ENCODE measurements around the gene GNB3. TPM values are rescaled to one million over a fixed set of nuclear protein-coding genes. Genes with fewer than 3 reads are reported as not detected.
"Not testable (repeated sequence)": the region's sequence is repeated elsewhere in the genome, so short reads cannot be mapped to it uniquely, and the experiment has no call there.

The GNB3 gene
- total and polyA plus RNA-seq, 3 experiments from 2014 or later, result 0.48 to 0.78 TPM; not detected in 1

DNA sequence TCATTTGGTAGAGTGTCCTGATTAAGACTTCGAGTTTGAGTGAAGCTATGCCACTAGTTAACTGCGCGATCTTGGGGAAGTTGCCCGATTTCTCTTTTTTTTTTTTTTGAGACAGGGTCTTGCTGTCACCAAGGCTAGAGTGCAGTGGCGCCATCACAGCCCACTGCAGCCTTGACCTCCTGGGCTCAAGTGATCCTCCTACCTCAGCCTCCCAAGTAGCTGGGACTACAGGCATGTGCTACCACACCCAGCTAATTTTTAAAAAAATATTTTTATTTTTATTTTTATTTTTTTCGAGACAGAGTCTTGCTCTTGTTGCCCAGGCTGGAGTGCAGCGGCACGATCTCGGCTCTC is 33.3 kb downstream of the GNB3 start:
- peaks cover 17% of the 10 kb centered on the region for H3K36me3 ChIP-seq (ENCODE audit: insufficient read depth, low read length)
- not testable (repeated sequence) for DNase-seq; H3K27me3 ChIP-seq (ENCODE audit: insufficient read depth, low read length, poor library complexity, severe bottlenecking); H3K27me3 Mint-ChIP-seq; H3K9me3 ChIP-seq (ENCODE audit: low read length); H3K9me3 Mint-ChIP-seq
- Mint-ChIP-seq H3K27ac (peak overlapping the region in 7 of 8 donors; percentile 85 to 93 (median 91)), H3K4me3 (peak overlapping the region; percentile 83 to 97 (median 89)), H3K36me3 (peaks cover 0 to 48% (median 8%) of the 10 kb centered on the region in 3 donors), H3K4me1 (peaks cover 34 to 47% (median 46%) of the 10 kb centered on the region in 3 donors)
- H3K4me1 ChIP-seq (ENCODE audit: insufficient read depth, low read length), result peaks cover 33% of the 10 kb centered on the region
- CTCF ChIA-PET, result interaction anchor here (0.8 to 11.0 kb wide), 6 partner anchors 16 to 236 kb away, joined by 4 to 135 read pairs (median 39); partner anchors contain the start of genes C1RL, CDCA3, P3H3 and USP5
- H3K4me3 ChIP-seq (ENCODE audit: low read length), result peak overlapping the region; percentile 96
- POLR2A ChIA-PET, result interaction anchor here (0.8 to 3.6 kb wide), 5 partner anchors 22 to 234 kb away, joined by 3 to 46 read pairs (median 22); partner anchors contain the start of genes C12orf57, CDCA3, RNU7-1 and USP5
- H3K27ac ChIP-seq (ENCODE audit: low read depth, low read length), result peak overlapping the region; percentile 90

GRCh38 chr12:6879824-6880223 is 39.1 kb downstream of the GNB3 start:
- H3K27ac ChIP-seq (ENCODE audit: low read depth, low read length); H3K9me3 ChIP-seq (ENCODE audit: low read length); H3K4me3 Mint-ChIP-seq; H3K4me3 ChIP-seq (ENCODE audit: low read length); H3K27ac Mint-ChIP-seq; H3K4me1 Mint-ChIP-seq; H3K36me3 ChIP-seq (ENCODE audit: insufficient read depth, low read length); DNase-seq; H3K4me1 ChIP-seq (ENCODE audit: insufficient read depth, low read length); H3K9me3 Mint-ChIP-seq; POLR2A ChIA-PET; H3K27me3 ChIP-seq (ENCODE audit: insufficient read depth, low read length, poor library complexity, severe bottlenecking); H3K27me3 Mint-ChIP-seq: not testable (repeated sequence)
- peaks cover 0 to 25% (median 5%) of the 10 kb centered on the region in 3 donors for H3K36me3 Mint-ChIP-seq
- CTCF ChIA-PET, result interaction anchor here (3.6 kb wide), 1 partner anchor 11 kb away, joined by 19 read pairs; no protein-coding TSS in a partner anchor

- no peak for DNase-seq
- Histone ChIP-seq H3K9me3 (ENCODE audit: low read length) (no peaks in the 10 kb centered on the region), H3K27ac (ENCODE audit: low read depth, low read length) (no peak overlapping the region), H3K4me3 (ENCODE audit: low read length) (no peak overlapping the region), H3K4me1 (ENCODE audit: insufficient read depth, low read length) (no peaks in the 10 kb centered on the region), H3K36me3 (ENCODE audit: insufficient read depth, low read length) (no peaks in the 10 kb centered on the region), H3K27me3 (ENCODE audit: insufficient read depth, low read length, poor library complexity, severe bottlenecking) (no peaks in the 10 kb centered on the region)
- no peaks in the 10 kb centered on the region for H3K4me1 Mint-ChIP-seq
- no peaks in the 10 kb centered on the region for H3K9me3 Mint-ChIP-seq
- peaks cover 0 to 23% (median 4%) of the 10 kb centered on the region in 3 donors for H3K36me3 Mint-ChIP-seq
- CTCF ChIA-PET, result interaction anchor here (1.5 to 3.6 kb wide), 3 partner anchors 8 to 14 kb away, joined by 4 to 29 read pairs (median 19); partner anchors contain the start of gene SPSB2
- POLR2A ChIA-PET, result interaction anchor here (0.7 kb wide), 1 partner anchor 14 kb away, joined by 4 read pairs; no protein-coding TSS in a partner anchor
- H3K27ac Mint-ChIP-seq, result no peak overlapping the region
- H3K27me3 Mint-ChIP-seq, result no peaks in the 10 kb centered on the region
- no peak overlapping the region for H3K4me3 Mint-ChIP-seq
Observed at GRCh38 chr12:6883252-6883651, 42.5 kb downstream of the GNB3 start.

DNA sequence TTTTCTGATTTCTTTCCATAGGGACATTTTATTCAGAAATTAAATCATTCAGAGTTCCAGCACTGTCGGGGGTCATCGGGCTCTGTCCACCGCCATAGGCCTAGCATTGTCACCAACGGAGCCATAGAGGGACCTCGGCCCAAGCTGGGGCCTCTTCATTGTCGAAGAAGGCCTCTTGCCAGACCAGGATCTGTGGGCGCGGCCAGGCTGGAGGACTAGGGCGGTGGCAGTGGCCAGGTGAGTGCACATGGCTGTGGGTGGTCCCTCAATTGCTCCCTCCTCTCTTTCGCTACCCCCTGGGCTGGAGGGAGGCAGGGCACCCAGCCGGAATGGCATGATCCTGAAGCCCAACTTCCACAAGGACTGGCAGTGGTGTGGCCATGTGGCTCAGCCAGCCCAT is 43.0 kb downstream of the GNB3 start:
- Histone ChIP-seq H3K27ac (ENCODE audit: low read depth, low read length) (no peak overlapping the region), H3K36me3 (ENCODE audit: insufficient read depth, low read length) (no peaks in the 10 kb centered on the region), H3K4me3 (ENCODE audit: low read length) (no peak overlapping the region), H3K9me3 (ENCODE audit: low read length) (no peaks in the 10 kb centered on the region), H3K4me1 (ENCODE audit: insufficient read depth, low read length) (no peaks in the 10 kb centered on the region), H3K27me3 (ENCODE audit: insufficient read depth, low read length, poor library complexity, severe bottlenecking) (no peaks in the 10 kb centered on the region)
- no peaks in the 10 kb centered on the region for H3K9me3 Mint-ChIP-seq
- ChIA-PET POLR2A (no interaction called here), CTCF (interaction anchor here (0.9 to 3.6 kb wide), 3 partner anchors 8 to 13 kb away, joined by 3 to 29 read pairs (median 19); partner anchors contain the start of gene SPSB2)
- peaks cover 0 to 23% (median 4%) of the 10 kb centered on the region in 3 donors for H3K36me3 Mint-ChIP-seq
- DNase-seq, result no peak
- H3K4me3 Mint-ChIP-seq, result no peak overlapping the region
- no peaks in the 10 kb centered on the region for H3K4me1 Mint-ChIP-seq
- no peaks in the 10 kb centered on the region for H3K27me3 Mint-ChIP-seq
- H3K27ac Mint-ChIP-seq, result peak overlapping the region in 1 of 8 donors; percentile 46

DNA sequence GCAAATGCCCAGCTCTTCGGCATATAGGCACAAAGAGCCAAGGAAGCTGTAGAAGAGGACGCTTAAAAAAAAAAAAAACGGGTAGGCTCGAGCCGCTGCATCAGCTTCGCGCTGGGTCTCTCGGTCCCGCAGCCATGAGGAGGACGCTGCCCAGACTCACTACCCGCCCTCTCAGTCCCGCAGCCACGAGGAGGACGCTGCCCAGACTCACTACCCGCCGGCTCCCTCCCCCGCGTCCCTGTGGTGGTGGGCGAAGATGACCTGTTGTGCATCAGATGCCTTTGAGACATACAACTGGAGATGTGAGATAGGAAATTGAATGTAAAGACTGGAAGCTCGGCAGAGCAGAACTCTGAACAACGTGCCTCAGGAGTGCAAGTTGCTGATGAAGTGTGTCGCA is 43.8 kb downstream of the GNB3 start:
- no peak for DNase-seq
- no peak overlapping the region for H3K27ac ChIP-seq (ENCODE audit: low read depth, low read length)
- no peak overlapping the region for H3K4me3 Mint-ChIP-seq
- no peak overlapping the region for H3K4me3 ChIP-seq (ENCODE audit: low read length)
- no peaks in the 10 kb centered on the region for H3K4me1 Mint-ChIP-seq
- no peak overlapping the region for H3K27ac Mint-ChIP-seq
- H3K36me3 ChIP-seq (ENCODE audit: insufficient read depth, low read length), result no peaks in the 10 kb centered on the region
- no peaks in the 10 kb centered on the region for H3K27me3 ChIP-seq (ENCODE audit: insufficient read depth, low read length, poor library complexity, severe bottlenecking)
- no peaks in the 10 kb centered on the region for H3K9me3 ChIP-seq (ENCODE audit: low read length)
- ChIA-PET CTCF (interaction anchor here (0.9 kb wide), 1 partner anchor 14 kb away, joined by 3 read pairs; no protein-coding TSS in a partner anchor), POLR2A (interaction anchor here (0.5 kb wide), 1 partner anchor 260 kb away, joined by 3 read pairs; no protein-coding TSS in a partner anchor)
- H3K36me3 Mint-ChIP-seq, result peaks cover 0 to 23% (median 4%) of the 10 kb centered on the region in 3 donors
- no peaks in the 10 kb centered on the region for H3K4me1 ChIP-seq (ENCODE audit: insufficient read depth, low read length)
- H3K9me3 Mint-ChIP-seq, result no peaks in the 10 kb centered on the region
- H3K27me3 Mint-ChIP-seq, result no peaks in the 10 kb centered on the region

DNA sequence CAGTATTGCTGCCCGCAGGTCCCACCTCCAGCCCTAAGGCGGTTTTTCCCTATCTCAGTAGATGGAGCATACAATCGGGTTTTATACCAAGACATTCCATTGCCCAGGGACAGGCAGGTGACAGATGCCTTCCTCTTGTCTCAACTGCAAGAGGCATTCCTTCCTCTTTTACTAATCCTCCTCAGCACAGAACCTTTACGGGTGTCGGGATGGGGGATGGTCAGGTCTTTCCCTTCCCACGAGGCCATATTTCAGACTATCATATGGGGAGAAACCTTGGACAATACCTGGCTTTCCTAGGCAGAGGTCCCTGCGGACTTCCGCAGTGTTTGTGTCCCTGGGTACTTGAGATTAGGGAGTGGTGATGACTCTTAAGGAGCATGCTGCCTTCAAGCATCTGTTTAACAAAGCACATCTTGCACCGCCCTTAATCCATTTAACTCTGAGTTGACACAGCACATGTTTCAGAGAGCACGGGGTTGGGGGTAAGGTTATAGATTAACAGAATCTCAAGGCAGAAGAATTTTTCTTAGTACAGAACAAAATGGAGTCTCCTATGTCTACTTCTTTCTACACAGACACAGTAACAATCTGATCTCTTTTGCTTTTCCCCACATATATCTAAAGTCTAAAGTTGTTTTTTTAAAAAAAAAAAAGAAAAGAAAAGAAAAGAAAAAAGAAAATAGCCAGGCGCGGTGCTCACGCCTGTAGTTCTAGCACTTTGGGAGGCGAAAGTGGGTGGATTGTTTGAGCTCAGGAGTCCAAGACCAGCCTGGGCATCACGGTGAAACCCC is 45.7 kb downstream of the GNB3 start:
- H3K4me3 ChIP-seq (ENCODE audit: low read length); DNase-seq; H3K9me3 ChIP-seq (ENCODE audit: low read length); H3K4me3 Mint-ChIP-seq; H3K27ac ChIP-seq (ENCODE audit: low read depth, low read length); CTCF ChIA-PET; POLR2A ChIA-PET; H3K4me1 ChIP-seq (ENCODE audit: insufficient read depth, low read length); H3K27me3 Mint-ChIP-seq; H3K9me3 Mint-ChIP-seq; H3K36me3 ChIP-seq (ENCODE audit: insufficient read depth, low read length); H3K27me3 ChIP-seq (ENCODE audit: insufficient read depth, low read length, poor library complexity, severe bottlenecking): not testable (repeated sequence)
- H3K4me1 Mint-ChIP-seq, result peaks cover 9 to 11% (median 9%) of the 10 kb centered on the region in 3 donors
- H3K36me3 Mint-ChIP-seq, result peaks cover 0 to 23% (median 4%) of the 10 kb centered on the region in 3 donors
- peak overlapping the region in 1 of 8 donors; percentile 54 for H3K27ac Mint-ChIP-seq

- ChIA-PET CTCF (no interaction called here), POLR2A (no interaction called here)
- Mint-ChIP-seq H3K4me3 (no peak overlapping the region), H3K9me3 (no peaks in the 10 kb centered on the region), H3K27me3 (no peaks in the 10 kb centered on the region), H3K36me3 (peaks cover 0 to 20% (median 2%) of the 10 kb centered on the region in 3 donors), H3K4me1 (peaks cover 12 to 17% (median 12%) of the 10 kb centered on the region in 3 donors), H3K27ac (peak overlapping the region in 1 of 8 donors; percentile 21)
- H3K36me3 ChIP-seq (ENCODE audit: insufficient read depth, low read length), result no peaks in the 10 kb centered on the region
- H3K27ac ChIP-seq (ENCODE audit: low read depth, low read length), result no peak overlapping the region
- H3K4me3 ChIP-seq (ENCODE audit: low read length), result no peak overlapping the region
- no peaks in the 10 kb centered on the region for H3K9me3 ChIP-seq (ENCODE audit: low read length)
- no peaks in the 10 kb centered on the region for H3K27me3 ChIP-seq (ENCODE audit: insufficient read depth, low read length, poor library complexity, severe bottlenecking)
- peaks cover 12% of the 10 kb centered on the region for H3K4me1 ChIP-seq (ENCODE audit: insufficient read depth, low read length)
- DNase-seq, result no peak
Observed at GRCh38 chr12:6887460-6887859, 46.7 kb downstream of the GNB3 start.

- Mint-ChIP-seq H3K27ac (peak overlapping the region in 1 of 8 donors; percentile 36), H3K9me3 (no peaks in the 10 kb centered on the region), H3K4me3 (peak overlapping the region in 2 of 7 donors; percentile 27 to 52), H3K4me1 (peaks cover 12 to 19% (median 12%) of the 10 kb centered on the region in 3 donors), H3K27me3 (no peaks in the 10 kb centered on the region), H3K36me3 (peaks cover 0 to 19% (median 2%) of the 10 kb centered on the region in 3 donors)
- Histone ChIP-seq H3K4me1 (ENCODE audit: insufficient read depth, low read length) (peaks cover 12% of the 10 kb centered on the region), H3K4me3 (ENCODE audit: low read length) (no peak overlapping the region), H3K27me3 (ENCODE audit: insufficient read depth, low read length, poor library complexity, severe bottlenecking) (no peaks in the 10 kb centered on the region), H3K27ac (ENCODE audit: low read depth, low read length) (no peak overlapping the region), H3K9me3 (ENCODE audit: low read length) (no peaks in the 10 kb centered on the region), H3K36me3 (ENCODE audit: insufficient read depth, low read length) (no peaks in the 10 kb centered on the region)
- ChIA-PET POLR2A (no interaction called here), CTCF (no interaction called here)
- DNase-seq, result no peak
Observed at GRCh38 chr12:6888360-6888759, 47.6 kb downstream of the GNB3 start.

Measured in CD8-positive, alpha-beta memory T cell (primary cell).